ENCODE data around the gene PANK4.

The PANK4 gene

DNA sequence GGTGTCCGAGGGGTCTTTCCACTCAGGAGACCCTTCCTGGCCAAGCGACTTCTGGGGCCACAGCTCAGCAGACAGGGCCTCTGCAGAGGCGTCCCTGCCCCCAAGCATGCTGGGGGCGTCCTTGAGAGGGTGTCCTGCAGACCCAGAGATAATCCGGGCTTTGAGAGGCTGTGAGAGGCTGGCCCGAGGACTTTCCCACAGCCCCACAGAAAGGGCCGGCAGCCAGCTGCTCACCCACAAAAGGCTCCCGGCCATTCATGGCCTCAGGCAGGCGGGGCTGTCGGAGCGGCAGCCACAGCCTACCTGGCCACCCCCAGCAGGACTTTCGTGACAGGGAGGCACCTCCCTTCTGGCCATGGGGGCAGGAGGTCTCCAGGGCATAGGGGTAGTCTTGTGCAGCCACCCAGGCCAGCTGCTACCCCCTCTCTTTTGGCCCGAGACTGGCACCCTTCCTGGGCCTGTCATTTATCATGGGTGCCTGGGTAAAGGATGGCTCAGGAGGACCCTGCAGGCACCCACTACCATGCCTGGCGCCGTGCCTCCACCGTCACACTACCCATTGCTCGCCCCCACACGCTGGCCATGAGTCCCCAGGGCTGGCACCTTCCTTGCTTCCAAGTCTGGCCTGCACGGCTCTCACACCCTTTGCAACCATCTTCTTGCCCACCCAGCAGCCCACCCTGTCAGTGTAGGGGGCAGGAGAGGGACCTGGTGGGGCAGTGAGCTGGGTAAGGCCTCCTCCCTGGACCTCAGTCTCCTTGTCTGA is 18.7 kb upstream of the PANK4 start:
- DNase-seq (ENCODE audit: low spot score) = no peak

DNA sequence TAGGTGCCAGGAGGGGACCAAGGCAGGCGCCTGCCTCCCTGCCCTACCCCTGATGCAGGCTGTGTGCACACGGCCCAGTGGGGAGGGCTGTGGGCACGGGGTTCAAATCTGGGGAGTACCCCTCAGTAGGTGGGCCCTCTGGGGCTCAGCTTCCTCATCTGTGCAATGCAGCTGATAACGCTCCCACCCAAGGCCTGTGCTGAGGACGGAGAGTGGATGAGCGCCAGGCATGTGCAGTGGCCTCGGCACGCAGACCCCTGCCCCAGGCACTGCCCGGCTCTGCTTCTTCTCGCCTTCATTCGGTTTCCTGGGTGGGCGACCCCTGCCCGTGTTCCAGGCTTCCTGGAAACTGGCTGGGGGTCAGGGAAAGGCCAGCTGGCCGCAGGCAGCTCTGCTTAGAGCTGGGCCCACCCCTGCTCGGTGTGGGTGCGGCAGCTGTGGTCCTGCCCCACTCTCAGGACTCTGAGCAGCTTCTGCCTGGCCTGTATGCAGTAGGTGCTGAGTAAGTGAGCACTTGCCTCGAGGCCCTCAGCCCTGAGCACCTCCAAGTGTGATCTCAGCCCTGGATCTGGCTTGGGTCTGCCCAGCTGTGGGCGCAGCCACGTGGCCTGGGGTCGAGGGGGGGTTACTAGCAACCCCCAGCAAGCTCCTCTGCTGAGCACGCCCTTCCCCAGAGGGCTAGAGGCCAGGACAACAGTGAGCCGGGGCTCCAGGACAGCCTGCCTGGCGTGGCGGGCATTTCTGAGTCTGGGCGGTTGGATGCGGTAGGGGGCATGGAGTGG is 17.9 kb upstream of the PANK4 start:
- no peak for DNase-seq (ENCODE audit: low spot score)

DNA sequence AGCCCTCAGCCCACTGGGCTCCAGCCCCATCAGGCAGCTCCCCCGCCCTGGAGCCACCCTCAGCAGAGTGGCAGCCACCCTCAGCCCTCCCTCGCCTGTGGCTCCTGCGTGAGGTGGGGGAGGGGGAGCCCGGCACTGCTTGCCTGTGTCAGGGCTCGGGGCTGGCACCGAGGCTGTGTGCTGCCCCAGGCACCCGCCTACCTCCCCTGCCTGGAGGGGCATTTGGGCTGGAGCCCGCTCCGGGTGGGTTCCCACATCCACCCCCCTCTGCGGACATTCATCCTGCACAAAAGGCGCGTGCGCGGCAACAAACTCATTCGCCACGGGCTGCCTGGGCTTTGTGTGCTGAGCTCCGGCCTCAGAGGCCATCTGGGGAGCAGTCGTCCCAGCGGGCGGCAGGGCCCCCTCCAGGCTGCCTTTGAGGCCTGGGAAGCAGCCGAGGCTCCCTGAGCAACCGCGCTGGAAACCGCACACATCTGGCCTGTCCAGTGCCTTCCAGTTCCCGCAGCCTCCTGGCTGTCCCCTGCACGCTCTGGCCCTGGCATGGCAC is 17.2 kb upstream of the PANK4 start:
- DNase-seq (ENCODE audit: low spot score) = no peak

DNA sequence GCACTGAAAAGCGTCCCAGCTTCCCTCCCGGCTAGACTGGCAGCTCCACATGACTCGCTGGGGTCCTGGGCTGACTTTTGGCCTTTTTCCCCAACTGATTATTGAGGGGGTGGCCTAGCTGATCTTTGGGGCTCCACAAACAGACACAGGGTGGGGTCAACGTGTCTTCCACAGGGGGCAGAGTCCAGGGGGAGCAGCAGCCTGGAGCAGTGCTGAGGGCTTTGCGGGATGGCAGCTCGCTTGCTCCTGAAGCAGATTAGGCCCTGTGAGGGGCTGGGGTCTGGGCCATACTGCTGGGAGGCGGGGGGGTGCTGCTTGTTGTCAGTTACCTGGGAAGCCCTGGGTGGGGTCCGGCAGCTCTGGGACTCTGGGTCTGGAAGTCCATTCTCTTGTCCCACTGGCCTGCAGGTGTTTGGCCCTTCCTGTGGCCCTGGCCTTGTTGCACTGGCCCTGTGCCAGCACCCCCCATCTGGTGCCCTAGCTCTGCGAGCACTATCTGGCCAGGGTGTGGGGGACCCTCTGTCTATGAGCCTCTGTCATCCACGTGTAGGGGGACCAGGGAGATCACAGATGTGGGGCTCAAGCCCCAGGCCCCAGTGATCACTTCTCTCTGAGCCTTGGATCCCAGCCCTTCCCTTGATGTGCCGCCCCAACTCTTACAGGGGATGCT is 16.0 kb upstream of the PANK4 start:
- DNase-seq (ENCODE audit: low spot score) = no peak

DNA sequence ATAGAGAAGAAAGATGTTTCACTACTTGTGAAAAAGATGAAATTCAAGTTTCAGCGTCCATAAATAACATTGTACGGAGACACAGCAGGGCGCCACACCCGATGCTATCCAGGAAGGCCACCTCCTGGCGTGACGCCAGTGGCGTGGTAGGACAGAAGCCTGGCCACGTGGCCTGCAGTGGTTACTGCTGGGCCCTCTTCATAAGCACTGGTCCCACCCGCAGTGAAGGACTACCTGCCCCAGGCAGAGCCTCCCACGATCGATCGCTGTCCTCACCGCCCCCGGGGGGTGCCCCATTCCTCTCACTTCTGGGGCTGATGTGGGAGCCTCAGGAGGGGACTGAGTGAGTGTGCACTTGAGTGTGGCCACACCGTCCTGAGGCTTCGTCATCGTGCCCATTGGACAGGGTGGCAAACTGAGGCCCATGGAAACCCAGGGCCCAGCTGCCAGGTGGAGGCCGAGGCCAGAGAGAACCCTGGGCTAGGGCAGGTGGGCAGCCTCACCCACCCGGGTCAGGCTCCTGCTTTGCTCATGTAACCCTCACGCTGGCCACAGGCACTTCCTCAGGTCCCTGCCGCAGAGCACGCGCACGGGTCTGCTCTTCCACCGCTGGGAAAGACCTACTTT is 15.3 kb upstream of the PANK4 start:
- DNase-seq (ENCODE audit: low spot score) = peak; percentile 58

DNA sequence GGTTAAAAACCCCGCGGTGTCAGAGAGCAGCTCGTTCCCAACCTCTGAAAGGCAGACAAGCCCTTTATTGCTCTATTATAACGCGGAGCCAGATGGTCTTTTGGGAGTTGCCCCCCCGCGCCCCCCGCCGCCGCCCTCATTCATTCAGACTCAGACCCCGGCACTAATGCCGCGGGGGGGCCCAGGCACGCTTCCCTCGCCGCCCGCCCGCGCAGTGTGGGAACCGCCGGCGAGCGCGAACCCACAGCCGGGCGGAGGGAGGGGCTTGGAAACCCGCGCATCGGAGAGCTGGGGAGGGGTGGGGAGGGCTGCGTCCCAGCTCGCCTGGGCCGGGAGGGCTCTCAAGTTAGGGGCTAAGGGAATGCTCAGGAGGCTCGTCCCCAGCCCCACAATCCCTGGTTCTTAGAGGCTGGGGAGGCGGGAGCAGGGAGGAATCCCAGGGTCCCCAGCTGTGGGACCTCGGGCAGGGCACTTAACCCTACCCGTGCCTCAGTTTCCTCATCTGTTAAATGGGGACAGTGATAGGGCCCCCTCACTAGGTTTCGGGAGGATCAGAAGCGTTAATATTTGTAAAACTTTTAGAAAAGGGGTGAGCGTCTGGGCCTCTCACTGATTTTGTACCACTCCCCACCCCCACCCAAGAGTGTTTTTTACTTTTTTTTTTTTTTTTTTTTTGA is 14.6 kb upstream of the PANK4 start:
- DNase-seq (ENCODE audit: low spot score) = no peak

DNA sequence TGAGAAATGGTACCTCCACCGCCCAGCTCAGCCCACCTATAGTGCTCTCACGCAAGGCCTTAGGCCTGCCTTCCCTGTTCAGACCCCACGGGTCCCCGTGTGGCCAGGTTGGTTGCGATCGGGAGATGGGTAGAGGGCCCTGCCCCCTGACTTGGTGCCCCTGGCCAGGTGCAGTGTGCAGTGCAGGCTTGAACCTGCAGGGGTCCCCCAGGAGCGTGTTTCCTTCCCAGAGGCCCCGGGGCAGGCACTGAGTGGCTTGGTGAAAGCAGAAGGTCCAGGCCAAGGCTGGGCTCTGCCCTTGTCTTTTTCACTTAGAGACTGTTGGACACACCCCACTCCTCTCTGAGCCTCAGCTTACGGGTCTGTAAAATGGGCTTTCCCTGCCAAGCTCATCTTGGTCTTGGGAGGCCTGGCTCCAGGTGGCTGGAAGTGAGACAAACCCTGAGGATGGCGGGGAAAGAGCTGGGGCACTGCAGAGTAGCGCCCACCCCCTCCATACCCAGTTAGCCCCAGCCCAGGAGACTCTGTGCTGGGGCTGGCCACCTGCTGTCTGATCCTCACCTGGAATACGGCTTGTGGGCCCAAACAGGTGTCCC is 13.0 kb upstream of the PANK4 start:
- no peak for DNase-seq (ENCODE audit: low spot score)

DNA sequence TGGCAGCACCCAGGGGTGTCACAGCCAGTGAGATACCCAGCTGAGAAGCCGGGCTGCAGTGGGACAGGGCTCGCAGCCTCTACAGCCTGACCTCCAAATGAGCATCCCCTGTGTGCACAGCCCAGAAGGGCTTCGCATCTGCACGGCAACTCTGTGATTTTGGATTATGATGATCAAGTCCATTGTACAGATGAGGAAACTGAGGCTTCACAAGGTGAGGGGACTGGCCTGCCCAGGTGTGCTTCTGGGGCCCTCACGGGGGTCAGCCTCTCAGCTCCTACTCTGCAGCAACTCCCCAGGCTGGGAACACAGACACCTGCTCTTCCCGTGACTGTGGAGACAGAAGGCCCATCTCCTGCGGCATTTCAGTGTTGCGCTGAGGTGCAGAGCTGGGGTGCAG is 12.5 kb upstream of the PANK4 start:
- no peak for DNase-seq (ENCODE audit: low spot score)

DNA sequence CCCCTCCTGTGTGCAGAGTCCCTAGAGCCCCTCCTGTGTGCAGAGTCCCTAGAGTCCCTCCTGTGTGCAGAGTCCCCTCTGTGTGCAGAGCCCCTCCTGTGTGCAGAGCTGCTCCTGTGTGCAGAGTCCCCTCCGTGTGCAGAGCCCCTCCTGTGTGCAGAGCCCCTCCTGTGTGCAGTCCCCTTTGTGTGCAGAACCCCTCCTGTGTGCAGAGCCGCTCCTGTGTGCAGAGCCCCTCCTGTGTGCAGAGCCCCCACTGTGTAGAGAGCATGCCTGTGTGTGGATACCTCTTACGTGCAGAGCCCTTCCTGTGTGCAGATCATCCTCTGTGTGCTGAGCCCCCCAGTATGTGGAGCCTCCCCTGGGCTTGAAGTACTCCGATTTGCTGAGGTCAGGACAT is 12.0 kb upstream of the PANK4 start:
- DNase-seq (ENCODE audit: low spot score) = no peak

DNA sequence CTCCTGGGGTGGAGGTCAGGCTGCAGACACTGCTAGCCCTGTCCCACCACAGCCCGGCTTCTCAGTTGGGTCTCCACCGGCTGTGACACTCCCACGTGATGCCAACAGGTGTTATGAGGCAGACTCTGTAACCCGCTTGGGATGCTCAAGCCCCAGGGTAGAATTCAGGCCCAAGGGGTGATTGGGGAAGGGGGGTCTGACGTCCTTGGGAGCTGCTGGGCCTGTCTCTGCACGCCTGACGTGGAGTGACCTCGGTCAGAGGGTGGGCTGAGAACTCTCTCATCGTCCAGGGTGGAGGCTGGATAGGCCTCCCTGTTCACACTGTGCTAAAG is 11.4 kb upstream of the PANK4 start:
- DNase-seq (ENCODE audit: low spot score) = no peak

DNA sequence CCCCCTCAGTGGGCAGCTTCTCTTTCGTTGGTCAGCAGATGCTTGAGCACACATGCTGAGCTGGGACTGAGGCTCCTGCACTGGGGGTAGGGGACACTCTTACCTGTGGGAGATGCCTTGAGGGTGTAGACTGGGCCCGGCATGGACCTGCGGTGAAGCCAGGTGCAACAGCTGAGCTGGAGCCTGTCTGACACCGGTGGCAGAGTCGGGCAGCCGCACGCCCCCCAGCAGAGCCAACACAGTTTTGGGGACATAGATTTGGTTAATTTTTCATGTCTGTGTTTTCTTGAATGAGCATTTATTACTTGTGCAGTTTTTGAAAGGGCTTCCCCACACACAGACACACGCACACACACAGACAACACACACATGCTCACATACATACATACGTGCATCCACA is 9.6 kb upstream of the PANK4 start:
- DNase-seq (ENCODE audit: low spot score) = no peak

DNA sequence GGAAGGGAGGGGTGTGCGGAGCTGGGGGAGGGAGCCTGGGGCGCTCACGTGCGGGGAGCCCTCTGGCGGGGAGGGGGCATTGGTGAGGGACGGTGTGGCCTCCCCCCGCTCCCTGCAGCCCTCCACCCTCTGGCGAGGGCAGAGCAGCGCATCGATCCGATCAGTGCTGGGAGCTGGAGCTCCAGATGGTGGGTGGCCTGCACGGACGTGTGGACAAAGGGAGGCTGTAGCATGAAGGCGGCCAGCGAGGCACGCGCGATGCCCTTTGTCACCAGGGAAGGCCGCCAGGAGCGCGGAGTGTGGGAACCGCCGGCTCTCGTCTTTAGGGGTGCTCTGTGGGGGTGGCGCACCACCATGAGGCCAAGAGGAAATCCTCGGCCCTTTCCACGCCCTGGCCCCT is 9.1 kb upstream of the PANK4 start:
- DNase-seq (ENCODE audit: low spot score) = no peak

DNA sequence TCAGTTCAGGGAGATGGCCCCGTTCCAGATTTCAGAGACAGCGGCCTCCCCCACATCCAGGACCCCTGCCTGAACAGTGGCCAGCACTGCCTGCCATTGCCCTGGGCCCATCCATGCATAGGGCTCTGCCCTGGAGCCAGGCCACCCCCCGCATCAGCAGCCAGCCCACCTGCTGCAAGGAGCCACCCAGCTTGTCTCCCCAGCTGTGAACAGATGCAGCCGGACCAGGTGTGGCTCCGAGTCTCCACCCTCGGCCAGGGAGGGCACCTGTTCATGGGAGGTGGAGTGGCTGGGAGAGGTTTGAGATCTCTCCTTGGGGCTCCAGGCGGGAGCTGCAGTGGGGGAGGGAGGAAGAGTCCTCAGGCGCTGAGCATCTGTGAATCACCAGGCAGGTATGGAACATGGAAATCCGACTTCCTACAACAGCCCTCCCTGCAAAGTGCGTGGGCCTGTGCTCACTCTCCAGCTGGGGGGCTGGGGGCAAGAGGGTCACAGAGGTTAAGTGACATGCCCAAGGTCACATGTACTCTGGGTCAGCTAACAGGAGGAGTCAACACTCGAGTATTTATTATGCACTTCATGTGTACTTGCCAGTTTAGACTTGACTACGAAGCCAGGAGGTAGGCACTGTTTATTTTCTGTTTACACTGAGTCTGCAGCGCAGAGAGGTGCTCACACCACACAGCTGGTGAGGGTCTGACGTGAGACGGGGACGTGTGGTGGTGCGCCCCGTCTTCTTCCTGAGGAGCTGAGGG is 8.5 kb upstream of the PANK4 start:
- DNase-seq (ENCODE audit: low spot score) = no peak

DNA sequence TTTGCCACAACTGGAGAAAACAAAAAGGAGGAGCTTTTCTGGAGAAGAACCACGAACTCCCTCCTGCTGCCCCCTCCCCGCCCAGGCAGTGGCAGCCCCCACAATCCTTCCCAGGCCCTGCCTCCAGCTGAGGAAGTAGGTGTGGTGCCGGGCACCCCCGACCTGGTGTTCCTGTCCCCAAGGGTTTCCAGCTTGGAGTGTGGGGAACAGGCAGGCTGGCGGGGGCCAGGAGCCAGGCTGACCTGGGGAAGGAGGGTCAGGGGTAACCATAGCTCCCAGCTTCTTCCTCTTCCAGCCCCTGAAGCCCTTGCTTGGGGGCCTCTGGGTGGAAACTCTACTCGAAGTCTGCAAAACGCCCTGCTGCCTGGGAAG is 7.9 kb upstream of the PANK4 start:
- DNase-seq (ENCODE audit: low spot score) = no peak

DNA sequence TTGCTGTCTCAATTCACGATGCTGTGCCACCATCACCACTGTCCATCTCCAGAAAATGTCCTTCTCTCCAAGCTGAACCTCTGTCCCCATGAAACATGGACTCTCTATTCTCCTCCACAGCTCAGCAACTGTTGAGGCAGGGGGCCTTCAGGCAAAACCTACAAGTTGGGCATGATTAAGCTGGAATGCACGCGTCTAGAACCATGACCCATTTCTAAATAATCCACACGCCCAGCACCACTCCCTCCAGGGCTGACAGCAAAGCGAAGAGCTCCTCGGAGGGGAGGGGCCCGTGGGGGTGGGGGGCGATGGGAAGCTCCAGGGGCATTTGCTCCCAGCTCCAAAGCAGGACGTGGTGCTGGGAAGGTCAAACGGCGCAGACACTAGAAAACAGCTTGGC is 7.0 kb upstream of the PANK4 start:
- no peak for DNase-seq (ENCODE audit: low spot score)

DNA sequence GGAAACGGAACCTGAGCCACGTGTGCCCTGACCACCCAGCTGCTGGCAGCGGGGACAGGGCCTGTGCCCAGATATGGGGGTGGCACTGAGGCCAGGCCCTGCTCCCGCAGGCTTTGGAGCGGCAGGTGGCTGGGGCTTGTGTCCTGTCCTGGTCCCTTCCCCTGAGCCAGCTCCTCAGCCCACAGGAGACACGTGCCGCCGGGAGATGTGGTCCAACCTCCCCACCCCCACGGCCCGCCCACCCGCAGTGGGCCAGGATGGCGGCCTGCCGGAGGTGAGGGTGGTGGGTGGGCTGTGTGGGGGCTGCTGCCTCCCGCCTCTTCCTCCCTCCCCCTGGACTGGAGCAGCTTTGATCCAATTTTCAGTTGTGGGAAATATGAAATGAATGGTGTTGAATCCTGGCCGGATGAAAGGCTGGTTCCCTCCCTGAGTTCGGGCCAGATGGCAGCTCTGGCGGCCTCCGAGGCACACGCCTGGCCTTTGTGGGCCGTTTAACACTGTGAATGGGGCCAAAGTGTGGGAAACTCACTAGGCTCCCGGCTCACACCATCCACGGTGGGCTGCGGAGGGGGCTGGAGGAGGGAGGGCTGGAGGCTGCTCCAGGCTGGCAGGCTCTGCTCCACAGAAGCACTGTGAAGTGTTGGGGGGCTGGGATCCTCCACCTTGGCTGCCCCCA is 6.2 kb upstream of the PANK4 start:
- DNase-seq (ENCODE audit: low spot score) = no peak

DNA sequence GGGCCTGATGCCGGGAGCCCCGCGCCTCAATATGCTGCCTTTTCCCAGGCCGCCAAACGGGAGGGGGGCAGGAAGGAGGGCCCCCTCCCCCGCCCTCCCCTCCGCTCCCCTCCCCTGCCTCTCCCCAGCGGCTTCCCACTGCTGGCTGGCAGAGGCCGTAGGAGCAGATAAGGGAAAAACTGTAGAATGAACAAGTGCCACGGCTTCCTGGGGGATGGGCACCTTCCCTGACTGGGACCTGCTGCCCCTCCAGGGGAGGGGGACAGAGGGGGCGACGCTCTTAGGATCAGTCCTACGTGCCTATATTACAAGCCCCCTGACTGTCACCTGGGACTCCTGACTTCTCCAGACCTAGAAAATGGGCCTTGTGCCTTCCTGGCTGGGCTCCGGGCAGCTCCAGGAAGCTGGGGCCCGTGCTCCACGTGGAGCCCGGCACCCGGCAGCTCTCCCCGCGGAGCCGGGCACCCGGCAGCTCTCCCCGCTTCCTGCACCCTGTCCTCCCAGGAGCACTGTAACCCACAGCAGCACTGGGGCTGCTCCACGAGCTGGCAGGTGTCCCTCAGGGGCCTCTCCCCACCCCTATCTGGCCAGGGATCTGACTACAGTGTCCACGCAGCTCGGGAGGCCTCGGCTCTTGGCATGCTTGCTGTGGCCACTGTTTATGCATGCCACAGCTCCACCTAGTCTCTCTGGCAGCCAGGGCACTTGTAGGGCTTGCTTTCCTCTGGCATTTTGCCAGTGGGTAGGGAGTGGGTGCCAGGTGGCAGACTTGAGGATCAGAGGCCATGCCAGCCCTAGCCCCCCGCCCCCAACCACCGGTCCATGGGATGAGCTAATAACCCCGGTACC is 4.3 kb upstream of the PANK4 start:
- no peak for DNase-seq (ENCODE audit: low spot score)

DNA sequence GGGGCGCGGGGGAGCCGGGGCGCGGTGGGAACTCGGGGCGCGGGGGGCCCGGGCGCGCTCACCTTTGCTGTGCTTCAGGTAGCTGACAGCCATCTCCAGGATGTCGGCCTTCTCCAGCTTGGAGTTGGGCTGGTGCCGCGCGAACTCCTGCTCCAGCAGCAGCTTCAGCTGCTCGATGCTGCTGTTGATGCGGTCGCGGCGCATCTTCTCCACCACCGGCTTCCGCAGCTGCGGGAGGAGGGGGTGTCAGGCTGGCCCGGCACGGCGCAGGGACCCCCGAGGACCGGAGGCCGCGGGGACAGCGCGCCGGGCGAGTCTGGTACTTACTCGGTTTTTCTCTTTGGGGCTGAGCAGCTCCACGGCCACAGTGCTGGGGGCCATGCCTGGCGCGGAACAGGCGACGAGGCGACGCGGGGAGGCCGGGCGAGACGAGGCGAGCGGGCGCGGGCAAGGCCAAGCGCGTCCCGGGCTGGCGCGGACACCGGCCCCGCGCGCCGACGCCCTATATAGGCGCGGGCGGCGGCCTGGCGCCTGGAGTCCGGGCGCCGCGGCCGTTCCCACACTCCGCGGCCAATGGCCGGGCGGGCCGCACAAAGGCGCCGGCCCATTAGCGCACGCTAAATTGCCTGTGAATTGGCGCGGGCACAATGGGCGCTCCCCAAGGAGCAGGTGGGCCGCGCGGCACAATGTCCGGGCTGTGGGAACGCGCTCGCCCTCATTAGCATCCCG is 3.6 kb upstream of the PANK4 start, which contains the start of gene HES5:
Gene HES5 (minus strand): TSS at position 480 of the 729 bp plus-strand sequence. CDS start 99 bp downstream, at position 381.
- no peak for DNase-seq (ENCODE audit: low spot score)
